H1 (cell line): Measurements from ENCODE around the gene FRMD4B. TPM values are rescaled to one million over a fixed set of nuclear protein-coding genes. Genes with fewer than 3 reads are reported as not detected.

Source experiments
- CTCF ChIA-PET: fragments of 300-600 bp; sonication (Branson Sonifier 250); formaldehyde crosslinking; loops from one replicate; lab custom pipeline; 2021; ENCODE audit not compliant: partially characterized antibody; lab: Charles Lee
- POLR2A ChIA-PET: fragments of 300-600 bp; sonication (Branson Sonifier 250); formaldehyde crosslinking; loops from one replicate; lab custom pipeline; 2021; ENCODE audit warnings: inconsistent platforms; ENCODE audit not compliant: partially characterized antibody; lab: Charles Lee
- DNase-seq, 2 experiments: peaks; one replicate each; pipeline versions ENCODE4 v3.0.0 to v3.0.0-alpha.2; 2010 to 2022; ENCODE audit warnings: low spot score in 2 of 2, low read depth in 1 of 2, mixed read lengths in 1 of 2
- FAIRE-seq: peaks from 2 replicates; lab custom pipeline; 2011; peaks lifted over from hg19 to GRCh38; lab: Jason Lieb, UNC
- H2AFZ ChIP-seq: 2 replicates; pipeline ENCODE4 v1.8.1; 2012; ENCODE audit warnings: low read length, inconsistent platforms
- H2AK5ac ChIP-seq: 2 replicates; pipeline ENCODE4 v1.6.1; 2013; ENCODE audit warnings: low read depth, low read length
- H2BK120ac ChIP-seq: replicated peaks from 2 replicates; pipeline ENCODE3; 2013; ENCODE audit warnings: low read depth, low read length, inconsistent platforms
- H2BK12ac ChIP-seq: 2 replicates; pipeline ENCODE4 v1.6.1; 2013; ENCODE audit warnings: low read depth, low read length
- H2BK15ac ChIP-seq: 2 replicates; pipeline ENCODE4 v1.6.1; 2013; ENCODE audit warnings: low read length
- H2BK20ac ChIP-seq: 2 replicates; pipeline ENCODE4 v1.6.1; 2013; ENCODE audit warnings: low read length
- H2BK5ac ChIP-seq: 2 replicates; pipeline ENCODE4 v1.6.1; 2013; ENCODE audit warnings: low read depth, low read length
- H3K14ac ChIP-seq: 2 replicates; pipeline ENCODE4 v1.6.1; 2013; ENCODE audit warnings: inconsistent platforms; ENCODE audit not compliant: insufficient read length
- H3K18ac ChIP-seq: 2 replicates; pipeline ENCODE4 v1.6.1; 2013; ENCODE audit warnings: low read length; ENCODE audit errors: extremely low read depth
- H3K23ac ChIP-seq: 2 replicates; pipeline ENCODE4 v1.6.1; 2013; ENCODE audit warnings: inconsistent platforms; ENCODE audit not compliant: insufficient read length
- H3K23me2 ChIP-seq: 2 replicates; pipeline ENCODE4 v1.6.1; 2013; ENCODE audit warnings: low read depth, low read length
- H3K27ac ChIP-seq: 2 replicates; pipeline ENCODE4 v1.6.1; 2011; ENCODE audit warnings: low read depth, low read length, inconsistent platforms
- H3K27me3 ChIP-seq, 4 experiments: replicated peaks in 1 of 4; 1 replicate in 1 of 4; 2 replicates in 3 of 4; pipeline versions ENCODE4 v1.6.1 to v1.8.1; 2011 to 2013; ENCODE audit warnings: low read length in 3 of 4, mild to moderate bottlenecking in 3 of 4, inconsistent platforms in 2 of 4, mixed read lengths in 2 of 4, moderate library complexity in 1 of 4; ENCODE audit not compliant: control insufficient read depth in 3 of 4, insufficient read depth in 3 of 4; ENCODE audit errors: extremely low read depth in 1 of 4
- H3K36me3 ChIP-seq, 4 experiments: 2 replicates each; pipeline versions ENCODE4 v1.6.1 to v1.8.1; 2011 to 2013; ENCODE audit warnings: mild to moderate bottlenecking in 4 of 4, low read length in 3 of 4, moderate library complexity in 2 of 4, control low read depth in 1 of 4, inconsistent platforms in 1 of 4; ENCODE audit not compliant: insufficient read depth in 4 of 4, control insufficient read depth in 2 of 4
- H3K4ac ChIP-seq: replicated peaks from 2 replicates; pipeline ENCODE3; 2013; ENCODE audit warnings: low read length, low read depth, mixed read lengths, inconsistent platforms; ENCODE audit not compliant: insufficient read length
- H3K4me1 ChIP-seq, 4 experiments: replicated peaks in 1 of 4; 1 replicate in 1 of 4; 2 replicates in 3 of 4; pipeline versions ENCODE4 v1.6.1 to v1.8.1; 2011 to 2013; ENCODE audit warnings: low read length in 3 of 4, inconsistent platforms in 2 of 4, mixed read lengths in 1 of 4; ENCODE audit not compliant: insufficient read depth in 4 of 4, control insufficient read depth in 3 of 4
- H3K4me2 ChIP-seq, 2 experiments: 2 replicates each; pipeline versions ENCODE4 v1.6.1 to v1.8.1; 2011 to 2013; ENCODE audit warnings: low read depth in 2 of 2, low read length in 2 of 2, control low read depth in 1 of 2, inconsistent platforms in 1 of 2, mild to moderate bottlenecking in 1 of 2; ENCODE audit not compliant: insufficient read depth in 1 of 2
- H3K4me3 ChIP-seq, 4 experiments: fragments of 200-600, 300-600 bp in 1 of 4; sonication (generic), shearing (Covaris generic), sonication (Bioruptor Twin) in 1 of 4; 2 replicates each; pipeline versions ENCODE4 v1.5.1 to v1.8.1; 2011 to 2016; ENCODE audit warnings: low read length in 4 of 4, low read depth in 3 of 4, control low read depth in 2 of 4, inconsistent platforms in 2 of 4, mild to moderate bottlenecking in 2 of 4, mixed read lengths in 1 of 4, moderate library complexity in 1 of 4; ENCODE audit not compliant: insufficient read depth in 2 of 4; ENCODE audit errors: extremely low read depth in 1 of 4
- H3K56ac ChIP-seq: replicated peaks from 2 replicates; pipeline ENCODE3; 2013; ENCODE audit warnings: low read depth, mild to moderate bottlenecking, mixed read lengths, low read length, inconsistent platforms; ENCODE audit not compliant: insufficient read length
- H3K79me1 ChIP-seq: 2 replicates; pipeline ENCODE4 v1.6.1; 2013; ENCODE audit warnings: low read depth, low read length, control low read depth
- H3K79me2 ChIP-seq, 2 experiments: 2 replicates each; pipeline versions ENCODE4 v1.6.1 to v1.8.1; 2012 to 2013; ENCODE audit warnings: low read length in 2 of 2, mild to moderate bottlenecking in 2 of 2, inconsistent platforms in 1 of 2; ENCODE audit not compliant: insufficient read depth in 2 of 2, control insufficient read depth in 1 of 2
- H3K9ac ChIP-seq, 4 experiments: replicated peaks in 1 of 4; 1 replicate in 1 of 4; 2 replicates in 3 of 4; pipeline versions ENCODE4 v1.6.1 to v1.8.1; 2011 to 2013; ENCODE audit warnings: low read depth in 3 of 4, low read length in 3 of 4, control low read depth in 2 of 4, mild to moderate bottlenecking in 2 of 4, moderate library complexity in 2 of 4, inconsistent platforms in 1 of 4; ENCODE audit errors: extremely low read depth in 1 of 4
- H3K9me3 ChIP-seq, 2 experiments: 2 replicates each; pipeline versions ENCODE4 v1.6.1 to v1.8.1; 2012 to 2013; ENCODE audit warnings: mild to moderate bottlenecking in 2 of 2, moderate library complexity in 2 of 2, control low read depth in 1 of 2, inconsistent platforms in 1 of 2, low read depth in 1 of 2, low read length in 1 of 2, mixed read lengths in 1 of 2; ENCODE audit not compliant: insufficient read depth in 2 of 2
- H4K20me1 ChIP-seq, 2 experiments: replicated peaks in 1 of 2; 2 replicates each; pipeline versions ENCODE3 to v1.8.1; 2011 to 2013; ENCODE audit warnings: inconsistent platforms in 2 of 2, low read length in 2 of 2, mild to moderate bottlenecking in 1 of 2; ENCODE audit not compliant: insufficient read depth in 2 of 2, control insufficient read depth in 1 of 2
- H4K5ac ChIP-seq: 2 replicates; pipeline ENCODE4 v1.6.1; 2013; ENCODE audit warnings: low read length, low read depth, mixed read lengths, inconsistent platforms; ENCODE audit not compliant: insufficient read length
- H4K8ac ChIP-seq: 2 replicates; pipeline ENCODE4 v1.8.0; 2013; ENCODE audit warnings: mild to moderate bottlenecking, moderate library complexity, low read length, inconsistent platforms; ENCODE audit not compliant: insufficient read depth; ENCODE audit errors: extremely low read depth
- H4K91ac ChIP-seq: replicated peaks from 2 replicates; pipeline ENCODE3; 2013; ENCODE audit warnings: low read length, mixed read lengths, inconsistent platforms; ENCODE audit not compliant: insufficient read length
- KDM4A ChIP-seq: IDR thresholded peaks from one replicate; pipeline ENCODE4 v1.7.1; 2012; ENCODE audit warnings: low read depth, mild to moderate bottlenecking, moderate library complexity, low read length, inconsistent platforms; ENCODE audit not compliant: severe bottlenecking
- MAFK ChIP-seq: IDR thresholded peaks from 2 replicates; pipeline ENCODE4 v1.6.1; 2012; ENCODE audit warnings: low read depth, mild to moderate bottlenecking, improper control_type of control experiment, low read length
- POLR2A ChIP-seq, 2 experiments: IDR thresholded peaks; 1 replicate in 1 of 2; 2 replicates in 1 of 2; pipeline ENCODE4 v1.6.1; 2011; ENCODE audit warnings: low read depth in 2 of 2, low read length in 2 of 2, mild to moderate bottlenecking in 2 of 2; ENCODE audit errors: control extremely low read depth in 1 of 2
- POLR2AphosphoS5 ChIP-seq: IDR thresholded peaks from 2 replicates; pipeline ENCODE4 v1.6.1; 2011; ENCODE audit warnings: low read depth, low read length
- SAP30 ChIP-seq: fragments of 300-600 bp; sonication (generic); IDR thresholded peaks from 2 replicates; pipeline ENCODE4 v1.7.1; 2012; ENCODE audit warnings: low read length, moderate library complexity, mild to moderate bottlenecking, inconsistent platforms; ENCODE audit not compliant: insufficient read depth, insufficient replicate concordance
- WGBS, 2 experiments: shearing (Covaris generic) in 1 of 2; methylation state at CpG; one replicate each; pipeline versions ENCODE4 v1.1.6 to v1.1.7; 2013 to 2015; ENCODE audit warnings: low lambda C conversion rate in 2 of 2, mixed read lengths in 2 of 2, inconsistent platforms in 1 of 2, low coverage in 1 of 2, missing lambda C conversion rate in 1 of 2; ENCODE audit not compliant: insufficient replicate concordance in 2 of 2, insufficient coverage in 1 of 2, insufficient read length in 1 of 2; ENCODE audit errors: extremely low coverage in 1 of 2, missing lambda C conversion rate in 1 of 2; 5-methylcytosine and 5-hydroxymethylcytosine counted together
- polyA plus RNA-seq, 7 experiments: library from polyadenylated mRNA; depleted of rRNA in 3 of 7; stranded (reverse) in 5 of 7; unstranded in 2 of 7; fragments of >200 nt in 5 of 7; fragments of 200-250 nt in 2 of 7; gene quantifications; 1 replicate in 5 of 7; 2 replicates in 1 of 7; 4 replicates in 1 of 7; pipeline versions ENCODE4 v1.2.1 to v1.2.3, GENCODE V29; 2011 to 2013; ENCODE audit warnings: missing spikeins in 2 of 7, mixed read lengths in 2 of 7
- total RNA-seq: library from RNA; stranded (reverse); fragmentation: NEBNext Ultra II Directional; extraction: Animal tissue kit (Norgen Biotek cat#: 25700); gene quantifications from 2 replicates; pipeline ENCODE4 v1.2.1, GENCODE V29; 2021

FRMD4B gene
- total and polyA plus RNA-seq, 2 of the 8 experiments (the other 6 are each of a cell fraction or from before 2014, with no cell fraction given) = 2.7 to 7.2 TPM

GRCh38 chr3:69232482-69232881, 153.4 kb downstream of the FRMD4B start:
- H3K14ac ChIP-seq = no peak overlapping the region
- no peak overlapping the region for H3K4ac ChIP-seq
- H3K23ac ChIP-seq = no peak overlapping the region
- H2BK5ac ChIP-seq = no peak overlapping the region
- peaks cover 0 to 8% (median 5%) of the 10 kb centered on the region in 4 experiments; a peak in 4 of 7 replicates for H3K4me1 ChIP-seq
- TF ChIP-seq POLR2A (IDR thresholded peaks at IDR 0.05; ENCODE audit: control extremely low read depth in 1 of 2, low read depth in 2 of 2, low read length in 2 of 2) (no peak), SAP30 (no peak), POLR2AphosphoS5 (no peak), KDM4A (no peak), MAFK (no peak)
- no peak overlapping the region for H3K18ac ChIP-seq
- CTCF ChIA-PET = interaction anchor here (0.6 to 1.0 kb wide), 2 partner anchors 14 to 178 kb away, joined by 3 read pairs; no protein-coding TSS in a partner anchor
- H3K4me2 ChIP-seq = no peak overlapping the region
- H4K5ac ChIP-seq = no peak overlapping the region
- no peak overlapping the region for H2BK120ac ChIP-seq
- H3K56ac ChIP-seq = no peak overlapping the region
- no peaks in the 10 kb centered on the region for H4K20me1 ChIP-seq
- H2BK20ac ChIP-seq = no peak overlapping the region
- H3K27me3 ChIP-seq = no peaks in the 10 kb centered on the region
- H3K9ac ChIP-seq = no peak overlapping the region
- H4K91ac ChIP-seq = no peak overlapping the region
- no peak overlapping the region for H2AK5ac ChIP-seq
- POLR2A ChIA-PET = no interaction called here
- no peaks in the 10 kb centered on the region for H3K36me3 ChIP-seq
- H2AFZ ChIP-seq = no peak overlapping the region
- H3K79me2 ChIP-seq = no peaks in the 10 kb centered on the region
- H3K4me3 ChIP-seq = no peak overlapping the region
- WGBS, 2 experiments = 93% methylated on average over 2 of the region's 2 CpGs; no CpG with 5 or more reads in 1 of the 2 experiments
- DNase-seq = no peak
- no peaks in the 10 kb centered on the region for H3K79me1 ChIP-seq
- H4K8ac ChIP-seq = no peak overlapping the region
- no peaks in the 10 kb centered on the region for H3K9me3 ChIP-seq
- FAIRE-seq = no peak
- H2BK15ac ChIP-seq = no peak overlapping the region
- H3K27ac ChIP-seq = no peak overlapping the region
- no peak overlapping the region for H2BK12ac ChIP-seq
- no peaks in the 10 kb centered on the region for H3K23me2 ChIP-seq
